SK-N-SH (cell line): Measurements from ENCODE around the gene FCER1A. TPM values are rescaled to one million over a fixed set of nuclear protein-coding genes. Genes with fewer than 3 reads are reported as not detected.

Experiments used
- CTCF ChIA-PET: fragments of 300-600, 350-600 bp; formaldehyde crosslinking; extraction: SDS; loops from one replicate; lab custom pipeline; 2021; lab: Yijun Ruan, JAX
- POLR2A ChIA-PET: fragments of 350-600 bp; sonication (Branson Sonifier 250); formaldehyde crosslinking; extraction: SDS; loops from one replicate; lab custom pipeline; 2020; ENCODE audit warnings: antibody characterized with exemption, inconsistent platforms; lab: Yijun Ruan, JAX
- DNase-seq: peaks from one replicate; pipeline ENCODE4 v3.0.0; 2012
- H2AFZ ChIP-seq: fragments of 200-600 bp; sonication (generic); 2 replicates; pipeline ENCODE4 v1.8.1; 2016; ENCODE audit warnings: antibody characterized with exemption, mild to moderate bottlenecking, low read depth
- H3F3A ChIP-seq: fragments of 200-600 bp; sonication (generic); replicated peaks from 2 replicates; pipeline ENCODE3; 2016; ENCODE audit warnings: antibody characterized with exemption, mild to moderate bottlenecking; ENCODE audit not compliant: insufficient read depth
- H3K27ac ChIP-seq, 2 experiments: fragments of 200-500 bp in 1 of 2; fragments of 200-600 bp in 1 of 2; sonication (Bioruptor generic) in 1 of 2; sonication (generic), shearing (Covaris generic) in 1 of 2; 2 replicates each; pipeline versions ENCODE4 v1.5.1 to v1.6.1; 2014 to 2016; ENCODE audit warnings: low read depth in 2 of 2, inconsistent platforms in 1 of 2, low read length in 1 of 2, mild to moderate bottlenecking in 1 of 2, mixed read lengths in 1 of 2
- H3K27me3 ChIP-seq: fragments of 200-600 bp; sonication (generic), shearing (Covaris generic); 2 replicates; pipeline ENCODE4 v1.6.1; 2016; ENCODE audit warnings: mixed run types; ENCODE audit not compliant: insufficient read depth
- H3K36me3 ChIP-seq, 2 experiments: fragments of 200-500 bp in 1 of 2; fragments of 200-600 bp in 1 of 2; sonication (Bioruptor generic) in 1 of 2; sonication (generic) in 1 of 2; replicated peaks in 1 of 2; 2 replicates each; pipeline versions ENCODE3 to v1.5.1; 2014 to 2016; ENCODE audit warnings: low read length in 1 of 2, mild to moderate bottlenecking in 1 of 2; ENCODE audit not compliant: insufficient read depth in 2 of 2, control insufficient read depth in 1 of 2
- H3K4me1 ChIP-seq, 2 experiments: fragments of 200-500 bp in 1 of 2; fragments of 200-600 bp in 1 of 2; sonication (Bioruptor generic) in 1 of 2; sonication (generic), shearing (Covaris generic) in 1 of 2; 2 replicates each; pipeline versions ENCODE4 v1.5.1 to v1.6.1; 2014 to 2016; ENCODE audit warnings: low read depth in 1 of 2, low read length in 1 of 2, mixed run types in 1 of 2; ENCODE audit not compliant: insufficient read depth in 2 of 2, control insufficient read depth in 1 of 2
- H3K4me2 ChIP-seq: fragments of 200-600 bp; sonication (generic), shearing (Covaris generic); 2 replicates; pipeline ENCODE4 v1.6.1; 2017; ENCODE audit warnings: mixed run types
- H3K4me3 ChIP-seq, 2 experiments: fragments of 200-500 bp in 1 of 2; fragments of 200-600 bp in 1 of 2; sonication (Bioruptor generic) in 1 of 2; sonication (generic), shearing (Covaris generic) in 1 of 2; 2 replicates each; pipeline versions ENCODE4 v1.5.1 to v1.8.1; 2014 to 2016; ENCODE audit warnings: low read depth in 2 of 2, inconsistent platforms in 1 of 2, low read length in 1 of 2, mild to moderate bottlenecking in 1 of 2, mixed read lengths in 1 of 2, moderate library complexity in 1 of 2
- H3K79me2 ChIP-seq: fragments of 200-600 bp; sonication (generic); 2 replicates; pipeline ENCODE4 v1.8.1; 2017; ENCODE audit warnings: mild to moderate bottlenecking; ENCODE audit not compliant: insufficient read depth
- H3K9ac ChIP-seq: fragments of 200-600 bp; sonication (generic); 2 replicates; pipeline ENCODE4 v1.6.1; 2017; ENCODE audit warnings: mixed run types
- H3K9me2 ChIP-seq: fragments of 200-600 bp; sonication (generic); 2 replicates; pipeline ENCODE4 v1.6.1; 2017; ENCODE audit warnings: mixed run types
- H3K9me3 ChIP-seq: fragments of 200-600 bp; sonication (generic); 2 replicates; pipeline ENCODE4 v1.6.1; 2017; ENCODE audit warnings: mixed run types, mild to moderate bottlenecking, moderate library complexity
- H4K20me1 ChIP-seq: fragments of 200-600 bp; sonication (generic); 2 replicates; pipeline ENCODE4 v1.6.1; 2017; ENCODE audit warnings: mild to moderate bottlenecking, mixed run types; ENCODE audit not compliant: insufficient read depth
- ELF1 ChIP-seq: IDR thresholded peaks from 2 replicates; pipeline ENCODE4 v1.4.0; 2012
- EP300 ChIP-seq, 2 experiments: IDR thresholded peaks; 2 replicates each; pipeline versions ENCODE4 v1.4.0 to v1.6.1; 2012; ENCODE audit warnings: borderline replicate concordance in 1 of 2, low read depth in 1 of 2, low read length in 1 of 2
- JUND ChIP-seq: IDR thresholded peaks from 2 replicates; pipeline ENCODE4 v1.4.0; 2012
- MAX ChIP-seq: IDR thresholded peaks from 2 replicates; pipeline ENCODE4 v1.4.0; 2012; ENCODE audit warnings: low read depth
- NFIC ChIP-seq: IDR thresholded peaks from 2 replicates; pipeline ENCODE4 v1.4.0; 2012; ENCODE audit warnings: borderline replicate concordance
- PBX3 ChIP-seq: IDR thresholded peaks from 2 replicates; pipeline ENCODE4; 2012
- RCOR1 ChIP-seq: fragments of 150-350 bp; IDR thresholded peaks from 2 replicates; pipeline ENCODE4 v1.6.1; 2017; ENCODE audit warnings: antibody characterized with exemption, low read length
- SIN3A ChIP-seq: IDR thresholded peaks from 2 replicates; pipeline ENCODE4 v1.6.1; 2012; ENCODE audit warnings: low read depth, mild to moderate bottlenecking, low read length, moderate library complexity, borderline replicate concordance
- SMC3 ChIP-seq: IDR thresholded peaks from 2 replicates; pipeline ENCODE4 v1.6.1; 2012; ENCODE audit warnings: low read depth, low read length, improper control_type of control experiment
- TAF1 ChIP-seq: IDR thresholded peaks from 2 replicates; pipeline ENCODE4 v1.6.1; 2012; ENCODE audit warnings: low read depth, mild to moderate bottlenecking, low read length, moderate library complexity, borderline replicate concordance
- TEAD4 ChIP-seq: IDR thresholded peaks from 2 replicates; pipeline ENCODE4 v1.4.0; 2012; ENCODE audit warnings: mild to moderate bottlenecking, borderline replicate concordance; ENCODE audit not compliant: insufficient read depth
- USF2 ChIP-seq: fragments of 150-350 bp; IDR thresholded peaks from 2 replicates; pipeline ENCODE4 v1.6.1; 2017; ENCODE audit warnings: antibody characterized with exemption, low read length, low read depth, borderline replicate concordance
- YY1 ChIP-seq: IDR thresholded peaks from 2 replicates; pipeline ENCODE4 v1.4.0; 2012; ENCODE audit warnings: low read depth, mild to moderate bottlenecking
- WGBS: methylation state at CpG from one replicate; pipeline ENCODE4 v1.1.6; 2017; ENCODE audit warnings: low lambda C conversion rate; 5-methylcytosine and 5-hydroxymethylcytosine counted together
- polyA plus RNA-seq, 3 experiments: library from polyadenylated mRNA; depleted of rRNA; stranded (reverse); fragments of >200 nt; gene quantifications; 2 replicates each; pipeline ENCODE4 v1.2.3, GENCODE V29; 2012

FCER1A gene
- polyA plus RNA-seq, 1 of the 3 experiments (the other 2 are of a cell fraction): not detected

- no peak overlapping the region for H3K4me3 ChIP-seq
- TF ChIP-seq TAF1 (no peak), PBX3 (no peak), RCOR1 (no peak), JUND (no peak), USF2 (no peak), YY1 (no peak), NFIC (no peak), EP300 (IDR thresholded peaks at IDR 0.05; ENCODE audit: borderline replicate concordance in 1 of 2, low read depth in 1 of 2, low read length in 1 of 2) (no peak), SMC3 (no peak), ELF1 (no peak), MAX (no peak), TEAD4 (no peak)
- TF ChIP-seq, all 33 proteins: peak for 0
- ChIA-PET POLR2A (no interaction called here), CTCF (no interaction called here)
- Histone ChIP-seq H3K36me3 (no peaks in the 10 kb centered on the region), H3K9me3 (no peaks in the 10 kb centered on the region), H3F3A (no peaks in the 10 kb centered on the region), H2AFZ (no peak overlapping the region), H3K27ac (no peak overlapping the region), H3K4me1 (no peaks in the 10 kb centered on the region), H3K9me2 (no peaks in the 10 kb centered on the region), H3K27me3 (no peaks in the 10 kb centered on the region), H3K4me2 (no peak overlapping the region), H3K9ac (no peak overlapping the region), H3K79me2 (no peaks in the 10 kb centered on the region), H4K20me1 (no peaks in the 10 kb centered on the region)
- 1% methylated on average over 5 of the region's 5 CpGs for WGBS
- DNase-seq: no peak
Observed at GRCh38 chr1:159279773-159280172, 22.4 kb upstream of the FCER1A start.

- no peak overlapping the region for H2AFZ ChIP-seq
- WGBS: 0% methylated on average over 2 of the region's 2 CpGs
- no peak for TF ChIP-seq SIN3A
- no peaks in the 10 kb centered on the region for H3K79me2 ChIP-seq
- no peaks in the 10 kb centered on the region for H3K36me3 ChIP-seq
- no peak overlapping the region for H3K4me3 ChIP-seq
- no peaks in the 10 kb centered on the region for H3K9me3 ChIP-seq
- no peaks in the 10 kb centered on the region for H3K4me1 ChIP-seq
- ChIA-PET POLR2A (no interaction called here), CTCF (no interaction called here)
- no peak for DNase-seq
- H4K20me1 ChIP-seq: no peaks in the 10 kb centered on the region
- H3K27me3 ChIP-seq: no peaks in the 10 kb centered on the region
- H3F3A ChIP-seq: no peaks in the 10 kb centered on the region
- H3K4me2 ChIP-seq: no peak overlapping the region
- no peak overlapping the region for H3K9ac ChIP-seq
- no peaks in the 10 kb centered on the region for H3K9me2 ChIP-seq
- H3K27ac ChIP-seq: no peak overlapping the region
Observed at GRCh38 chr1:159282118-159282517, 20.0 kb upstream of the FCER1A start.
